ENCODE results near the gene DLK2.

DLK2 gene

GRCh38 chr6:43472515-43472914, 17.2 kb upstream of the DLK2 start:
- Histone ChIP-seq H3K27ac (ENCODE audit: low read depth, low read length, poor library complexity, severe bottlenecking) (no peak overlapping the region), H3K79me2 (ENCODE audit: insufficient read depth, low read length) (no peaks in the 10 kb centered on the region), H3K9me3 (ENCODE audit: low read length) (no peaks in the 10 kb centered on the region), H3K27me3 (ENCODE audit: insufficient read depth, low read length) (no peaks in the 10 kb centered on the region), H3F3A (ENCODE audit: insufficient read depth, low read length) (no peaks in the 10 kb centered on the region), H3K4me1 (ENCODE audit: insufficient read depth, low read length, severe bottlenecking) (peaks cover 6% of the 10 kb centered on the region), H3K9ac (ENCODE audit: low read length) (no peak overlapping the region), H3K4me2 (ENCODE audit: low read length) (no peak overlapping the region), H3K9me2 (ENCODE audit: low read depth, low read length) (no peaks in the 10 kb centered on the region), H3K4me3 (ENCODE audit: low read depth, low read length, poor library complexity, severe bottlenecking) (no peak overlapping the region), H3K36me3 (ENCODE audit: insufficient read depth, low read length) (no peaks in the 10 kb centered on the region), H2AFZ (ENCODE audit: low read length) (no peak overlapping the region), H4K20me1 (ENCODE audit: insufficient read depth, low read length) (no peaks in the 10 kb centered on the region)
- no peak for TF ChIP-seq EZH2 (IDR thresholded peaks at IDR 0.05; ENCODE audit: borderline replicate concordance, low read length)
- no peak for TF ChIP-seq CTCF (IDR thresholded peaks at IDR 0.05; ENCODE audit: low read length)

DNA sequence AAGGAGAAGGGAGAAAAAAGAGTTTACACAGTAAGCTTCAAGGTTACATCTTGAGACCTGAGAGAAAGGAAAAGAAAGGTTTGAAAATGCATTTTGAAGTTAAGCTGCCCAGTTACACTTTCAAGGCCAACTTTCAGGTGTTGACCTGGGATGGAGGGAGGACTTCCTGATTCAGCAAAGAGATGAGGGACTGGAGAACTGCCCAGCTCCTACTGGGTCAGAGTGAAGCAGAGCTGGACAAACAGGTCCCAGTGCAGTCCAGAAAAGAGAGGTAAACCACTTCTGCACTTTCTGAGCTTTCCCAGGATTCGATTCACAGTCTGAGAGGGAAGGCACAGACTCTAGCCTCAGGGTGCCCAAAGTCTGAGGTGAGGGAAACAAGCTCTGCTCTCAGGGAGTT, 16.1 kb upstream of the DLK2 start:
- Histone ChIP-seq H3F3A (ENCODE audit: insufficient read depth, low read length) (no peaks in the 10 kb centered on the region), H3K27me3 (ENCODE audit: insufficient read depth, low read length) (no peaks in the 10 kb centered on the region), H2AFZ (ENCODE audit: low read length) (no peak overlapping the region), H3K79me2 (ENCODE audit: insufficient read depth, low read length) (no peaks in the 10 kb centered on the region), H3K9ac (ENCODE audit: low read length) (no peak overlapping the region), H4K20me1 (ENCODE audit: insufficient read depth, low read length) (no peaks in the 10 kb centered on the region), H3K9me2 (ENCODE audit: low read depth, low read length) (no peaks in the 10 kb centered on the region), H3K4me2 (ENCODE audit: low read length) (no peak overlapping the region), H3K36me3 (ENCODE audit: insufficient read depth, low read length) (no peaks in the 10 kb centered on the region), H3K9me3 (ENCODE audit: low read length) (no peaks in the 10 kb centered on the region), H3K4me3 (ENCODE audit: low read depth, low read length, poor library complexity, severe bottlenecking) (no peak overlapping the region), H3K4me1 (ENCODE audit: insufficient read depth, low read length, severe bottlenecking) (no peaks in the 10 kb centered on the region), H3K27ac (ENCODE audit: low read depth, low read length, poor library complexity, severe bottlenecking) (no peak overlapping the region)
- TF ChIP-seq EZH2 (IDR thresholded peaks at IDR 0.05; ENCODE audit: borderline replicate concordance, low read length) (no peak), CTCF (IDR thresholded peaks at IDR 0.05; ENCODE audit: low read length) (no peak)

GRCh38 chr6:43469947-43470346, 14.6 kb upstream of the DLK2 start:
- Histone ChIP-seq H3F3A (ENCODE audit: insufficient read depth, low read length) (no peaks in the 10 kb centered on the region), H3K27ac (ENCODE audit: low read depth, low read length, poor library complexity, severe bottlenecking) (no peak overlapping the region), H3K9ac (ENCODE audit: low read length) (no peak overlapping the region), H3K4me1 (ENCODE audit: insufficient read depth, low read length, severe bottlenecking) (no peaks in the 10 kb centered on the region), H3K27me3 (ENCODE audit: insufficient read depth, low read length) (no peaks in the 10 kb centered on the region), H3K79me2 (ENCODE audit: insufficient read depth, low read length) (no peaks in the 10 kb centered on the region), H3K9me3 (ENCODE audit: low read length) (no peaks in the 10 kb centered on the region), H3K36me3 (ENCODE audit: insufficient read depth, low read length) (no peaks in the 10 kb centered on the region), H3K4me3 (ENCODE audit: low read depth, low read length, poor library complexity, severe bottlenecking) (no peak overlapping the region), H4K20me1 (ENCODE audit: insufficient read depth, low read length) (no peaks in the 10 kb centered on the region), H3K4me2 (ENCODE audit: low read length) (no peak overlapping the region), H2AFZ (ENCODE audit: low read length) (no peak overlapping the region), H3K9me2 (ENCODE audit: low read depth, low read length) (no peaks in the 10 kb centered on the region)
- TF ChIP-seq CTCF (IDR thresholded peaks at IDR 0.05; ENCODE audit: low read length) (no peak), EZH2 (IDR thresholded peaks at IDR 0.05; ENCODE audit: borderline replicate concordance, low read length) (no peak)
